ENCODE measurements around the gene DDX10.
A peak's percentile ranks its signal among the peaks of the same experiment; 100 is the strongest.

The DDX10 gene

DNA sequence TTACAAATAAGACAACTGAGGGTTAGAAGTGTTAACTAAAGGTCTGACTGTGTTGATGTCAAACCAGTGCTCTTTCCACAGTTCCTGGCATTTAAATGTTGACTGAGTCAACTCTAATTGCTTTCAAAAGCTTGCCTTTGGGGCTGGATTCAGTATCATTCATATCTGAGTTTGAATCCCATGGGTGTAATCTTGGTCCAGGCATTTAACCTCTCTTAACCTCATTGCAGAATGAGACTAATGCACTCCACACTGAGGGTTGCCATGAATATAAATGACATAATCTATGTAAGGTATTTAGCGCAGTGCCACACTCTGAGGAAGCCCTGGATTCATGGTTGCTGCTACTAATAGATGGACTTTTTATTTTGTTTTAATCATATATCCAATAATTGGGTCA, 274.3 kb downstream of the DDX10 start:
- DNase-seq (ENCODE audit: low read depth) = no peak

DNA sequence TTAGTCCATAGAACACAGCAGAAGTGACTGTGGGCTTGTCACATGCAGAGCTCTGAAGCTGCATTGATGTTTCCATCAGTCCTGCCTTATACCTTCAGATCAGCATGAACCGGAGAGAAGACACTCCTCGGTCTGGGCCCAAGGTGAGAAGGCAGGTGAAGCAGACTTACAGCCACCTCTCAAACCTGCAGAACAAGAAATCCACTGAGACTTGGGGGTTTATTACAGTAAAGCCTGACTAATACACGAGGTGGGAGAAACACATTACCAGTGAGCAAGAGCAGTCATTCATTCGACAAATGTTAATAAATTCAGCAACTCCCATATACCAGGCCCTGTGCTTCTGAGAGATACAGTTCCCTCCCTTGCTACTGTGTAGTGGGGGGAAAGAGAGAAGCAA, 279.0 kb downstream of the DDX10 start:
- DNase-seq (ENCODE audit: low read depth) = no peak

DNA sequence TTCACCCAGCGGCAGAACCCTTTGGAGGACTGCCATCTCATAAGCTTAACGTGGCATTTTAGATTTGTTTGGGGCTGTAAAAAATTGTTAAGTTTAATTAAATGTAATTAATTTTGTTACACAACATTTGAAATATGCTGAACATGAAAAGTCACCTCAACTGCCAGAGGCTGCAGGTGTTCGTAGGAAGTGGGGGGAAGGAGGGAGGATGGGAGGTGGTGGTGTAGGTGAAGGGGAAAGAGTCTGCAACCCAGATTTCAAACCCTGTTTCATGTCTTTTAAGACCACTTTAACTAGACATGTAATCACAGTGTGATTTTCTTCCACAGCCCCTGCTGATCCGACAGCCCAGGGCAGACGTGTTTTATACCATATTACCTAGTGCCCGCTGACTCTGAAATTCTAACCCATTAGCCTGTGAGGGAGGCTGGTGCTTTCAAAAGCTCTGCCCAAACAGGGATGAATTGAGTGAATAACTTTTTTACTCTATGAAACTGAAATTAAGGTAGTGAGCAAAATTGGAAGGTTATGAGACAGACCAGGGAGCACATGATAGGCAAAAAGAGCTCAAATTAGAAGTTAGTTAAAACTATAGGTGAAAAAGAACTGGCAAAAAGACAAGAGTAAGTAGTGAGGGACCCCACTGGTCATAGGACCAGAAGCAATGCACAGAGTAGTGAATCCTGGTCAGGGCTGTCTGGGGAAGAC, 279.8 kb downstream of the DDX10 start:
- no peak for DNase-seq (ENCODE audit: low read depth)

DNA sequence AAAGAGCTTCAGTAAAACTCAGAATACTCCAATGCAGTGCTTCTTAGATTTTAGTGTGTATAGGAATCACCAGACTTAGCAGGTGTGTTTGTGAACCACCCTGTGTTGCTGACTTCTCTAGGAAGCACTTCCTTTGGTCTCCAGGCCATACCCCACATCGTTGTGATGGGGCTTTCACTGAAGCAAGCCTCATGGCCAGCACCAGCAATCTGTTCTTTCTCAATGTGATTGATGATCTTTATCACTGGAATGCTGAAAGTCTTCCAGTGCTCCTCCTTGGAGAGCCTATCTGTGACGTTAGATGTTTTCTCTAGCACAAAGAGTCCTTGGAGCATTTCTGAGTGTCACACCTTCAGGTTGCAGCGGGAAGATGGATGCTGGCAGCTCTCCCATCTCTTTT, 280.5 kb downstream of the DDX10 start:
- no peak for DNase-seq (ENCODE audit: low read depth)

- DNase-seq (ENCODE audit: low read depth) = peak; percentile 91
Measured at GRCh38 chr11:108947654-108948570, 283.0 kb downstream of the DDX10 start.

DNA sequence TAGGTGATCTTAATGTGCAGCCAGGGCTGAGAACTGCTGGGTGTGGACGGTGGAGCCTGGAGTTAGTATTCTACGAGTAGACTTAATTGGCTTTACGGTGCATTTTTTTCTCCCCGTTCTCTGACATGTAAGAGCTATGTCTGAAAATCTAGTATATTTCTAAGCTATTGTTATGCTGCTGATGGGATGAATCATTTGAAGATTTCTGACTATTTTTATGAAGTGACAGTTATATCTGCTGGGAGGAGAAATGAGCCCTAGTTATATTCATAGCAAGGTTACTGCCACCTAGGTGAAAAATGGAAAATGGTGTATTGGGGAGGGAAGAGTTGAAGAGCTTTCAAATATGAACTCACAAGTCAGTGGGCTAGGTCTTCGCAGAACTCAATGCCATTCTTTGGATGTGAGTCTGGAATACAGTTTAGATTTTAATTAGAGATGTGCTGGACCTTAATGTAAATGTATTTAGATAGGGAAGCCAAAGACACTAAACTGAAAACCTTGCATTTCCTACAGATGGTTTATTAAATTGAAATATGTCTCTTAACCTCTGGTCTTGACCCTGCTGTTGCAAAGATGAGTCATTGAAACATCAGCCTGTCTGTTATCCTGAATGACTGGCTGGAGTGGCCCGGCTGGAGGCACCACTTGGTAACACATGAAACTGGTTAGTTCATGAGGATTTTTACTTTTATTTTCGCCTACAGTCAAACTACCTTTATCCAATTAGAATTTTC, 293.7 kb downstream of the DDX10 start:
- peak; percentile 89 for DNase-seq (ENCODE audit: low read depth)

DNA sequence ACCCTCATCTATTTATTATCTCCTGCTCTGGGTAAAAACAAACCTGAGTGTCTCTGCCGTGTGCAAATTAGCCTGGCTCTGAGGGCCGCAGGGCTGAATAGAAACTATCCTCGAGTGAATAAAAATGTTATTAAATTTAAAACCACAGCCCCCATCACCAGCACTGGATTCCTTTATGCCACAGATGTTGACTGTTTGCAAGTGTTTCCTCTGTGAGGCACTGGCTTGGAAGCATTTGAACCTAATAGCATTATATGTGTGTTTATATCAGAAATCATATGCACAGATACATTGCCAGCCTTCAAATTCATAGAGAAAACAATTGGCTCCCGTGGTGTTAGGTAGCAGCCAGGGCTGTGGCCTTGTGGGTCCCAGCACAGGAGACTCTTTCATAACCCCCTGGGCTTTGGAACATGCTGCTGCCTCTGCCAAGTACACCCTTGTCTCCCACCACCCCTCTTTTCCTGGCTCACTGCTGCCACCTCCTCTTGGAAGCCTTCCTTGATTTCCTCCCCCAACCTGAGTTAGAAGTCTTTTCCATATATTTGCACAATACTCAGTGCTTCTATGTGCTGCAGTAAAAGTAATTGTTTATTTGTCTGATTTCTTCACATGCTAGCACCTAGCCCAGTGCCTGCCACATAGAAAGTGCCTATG, 294.4 kb downstream of the DDX10 start:
- no peak for DNase-seq (ENCODE audit: low read depth)

GRCh38 chr11:108959874-108960273, 295.0 kb downstream of the DDX10 start:
- DNase-seq (ENCODE audit: low read depth) = no peak

DNA sequence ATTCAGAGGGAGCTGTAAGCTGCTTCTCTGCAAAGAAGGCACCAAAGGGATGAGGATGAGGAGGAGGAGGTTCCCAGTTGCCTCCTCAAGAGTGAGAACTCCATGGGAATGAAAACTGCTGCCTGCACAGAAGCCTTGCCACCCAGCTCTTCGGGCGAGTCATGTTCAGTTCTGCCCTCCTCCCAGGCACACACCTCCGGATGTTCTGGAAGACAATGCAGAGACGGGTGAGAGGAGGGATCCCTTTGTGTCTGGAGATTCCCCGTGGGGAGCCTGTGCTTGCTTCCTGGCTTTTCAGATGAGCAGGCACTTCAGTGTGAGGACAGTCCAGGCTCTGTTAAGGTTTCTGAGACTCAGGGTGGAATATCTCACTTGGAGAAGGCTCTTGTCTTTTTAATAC, 295.6 kb downstream of the DDX10 start:
- no peak for DNase-seq (ENCODE audit: low read depth)

DNA sequence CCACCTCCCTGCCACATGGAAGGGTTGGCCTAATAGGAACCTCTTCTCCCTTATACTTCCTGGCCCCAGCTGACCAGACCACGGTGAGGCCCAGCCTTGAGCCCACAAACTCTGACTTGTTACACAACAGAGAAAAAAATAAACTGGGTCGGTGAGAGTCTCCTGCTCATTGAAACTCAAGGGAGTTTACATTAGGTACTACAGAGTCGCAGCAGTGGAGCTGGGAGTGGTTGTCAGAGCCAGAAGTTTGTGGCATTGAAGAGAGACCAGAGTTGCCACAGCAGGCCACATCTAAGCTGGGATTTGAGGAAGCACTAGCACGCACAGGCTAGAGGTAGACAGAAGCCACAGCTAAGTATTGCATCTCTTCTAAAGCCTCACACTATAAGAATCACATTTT, 296.2 kb downstream of the DDX10 start:
- DNase-seq (ENCODE audit: low read depth) = peak; percentile 48

DNA sequence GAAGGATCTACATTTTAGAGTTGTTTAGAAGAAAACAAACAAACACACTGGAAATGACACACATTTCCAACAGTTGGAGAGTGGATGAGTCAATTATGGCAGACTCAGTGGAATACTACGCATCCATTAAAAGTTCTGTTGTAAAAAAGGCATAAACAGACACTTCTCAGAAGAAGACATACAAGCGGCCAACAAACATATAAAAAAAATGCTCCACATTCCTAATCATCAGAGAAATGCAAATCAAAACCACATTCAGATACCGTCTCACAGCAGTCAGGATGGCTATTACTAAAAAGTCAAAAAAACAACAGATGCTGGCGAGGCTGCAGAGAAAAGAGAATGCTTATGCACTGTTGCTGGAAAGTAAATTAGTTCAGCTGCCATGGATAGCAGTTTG, 298.2 kb downstream of the DDX10 start:
- no peak for DNase-seq (ENCODE audit: low read depth)

DNA sequence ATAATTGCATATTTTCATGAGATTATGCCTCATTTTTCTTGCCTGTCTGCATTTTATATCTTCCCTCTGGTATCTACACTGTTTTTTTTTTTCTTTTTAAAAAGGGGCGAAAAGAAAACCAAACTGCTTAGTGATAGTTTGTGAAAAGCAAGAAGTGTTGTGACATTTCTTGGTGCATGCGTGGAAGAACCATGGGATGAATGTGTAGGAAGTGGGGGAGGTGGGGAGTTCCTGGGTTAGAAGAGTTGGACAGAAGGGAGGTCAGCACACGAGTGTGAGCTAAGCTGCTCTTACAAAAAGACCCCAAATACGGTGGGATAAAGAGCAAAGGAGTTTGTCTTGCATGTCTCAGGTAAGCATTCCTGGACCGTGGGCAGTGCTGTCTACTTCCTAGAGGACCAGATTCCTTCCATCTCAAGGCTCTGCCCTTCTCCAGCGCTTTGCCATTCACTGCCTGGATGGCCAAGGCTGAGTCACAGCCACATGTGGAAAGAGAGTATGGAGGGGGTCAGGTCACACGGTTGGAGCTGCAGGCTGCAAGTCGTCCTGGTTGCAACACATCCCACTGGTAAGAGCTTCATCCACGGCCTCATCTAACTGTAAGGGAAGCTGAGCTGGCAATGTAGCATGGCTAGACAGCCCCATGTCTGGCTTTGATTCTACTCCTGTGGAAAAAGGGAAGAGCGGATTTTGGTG, 300.6 kb downstream of the DDX10 start:
- peak; percentile 87 for DNase-seq (ENCODE audit: low read depth)

GRCh38 chr11:108966206-108966605, 301.3 kb downstream of the DDX10 start:
- DNase-seq (ENCODE audit: low read depth) = no peak

DNA sequence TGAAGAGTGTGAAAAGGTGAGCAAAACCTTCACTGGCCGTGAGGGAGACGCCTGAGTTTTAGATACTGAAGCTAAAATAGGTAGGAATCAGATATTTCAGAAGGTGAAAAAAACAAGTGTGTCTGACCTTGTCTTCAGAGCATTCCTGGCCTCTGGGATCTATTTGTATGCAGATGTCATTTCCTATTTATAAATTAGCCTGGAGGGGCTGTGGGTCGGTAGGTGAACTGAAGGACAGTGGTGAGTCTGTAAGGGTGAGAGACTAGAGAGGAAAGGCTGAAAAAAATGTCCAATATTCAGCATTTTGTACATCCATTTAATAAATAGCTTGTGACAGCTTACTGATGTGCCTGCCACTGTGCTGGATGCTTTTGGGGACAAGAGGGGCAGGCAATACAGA, 302.1 kb downstream of the DDX10 start:
- DNase-seq (ENCODE audit: low read depth) = no peak

GRCh38 chr11:108967571-108967970, 302.7 kb downstream of the DDX10 start:
- DNase-seq (ENCODE audit: low read depth) = no peak

DNA sequence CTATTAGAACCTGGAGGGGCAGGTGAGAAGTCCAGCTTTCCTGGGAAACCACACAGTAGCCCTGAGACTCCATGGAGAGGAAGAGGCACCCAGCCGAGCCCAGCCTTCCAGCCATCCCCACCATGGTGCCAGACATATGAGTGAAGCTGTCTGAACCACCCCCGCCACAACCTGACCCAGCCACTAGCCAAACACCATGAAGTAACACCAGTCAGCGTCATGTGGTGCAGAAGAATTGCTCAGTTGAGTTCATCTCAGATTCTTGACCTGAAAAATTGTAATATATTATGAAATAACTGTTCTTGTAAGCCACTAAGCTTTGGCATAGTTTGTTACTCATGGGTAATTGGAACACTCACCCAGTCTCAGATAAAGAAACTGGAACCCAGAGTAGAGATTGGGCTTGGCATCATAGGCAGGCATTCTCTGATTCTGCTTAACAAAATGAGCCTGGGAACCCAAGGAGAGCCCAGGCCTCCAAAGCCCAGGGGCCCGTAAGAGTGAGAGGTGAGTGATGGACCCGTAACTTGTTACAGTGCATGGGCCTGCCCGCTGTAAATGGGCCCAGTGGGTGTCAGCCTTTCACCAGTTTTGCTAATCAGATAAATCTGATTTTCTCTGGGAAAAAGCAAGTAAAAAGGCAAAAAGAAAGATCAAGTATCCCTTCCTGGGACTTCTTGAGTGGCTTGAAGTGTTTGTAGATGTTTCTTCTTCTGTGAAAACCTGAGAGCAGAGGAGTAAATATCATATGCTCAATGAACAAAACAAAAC, 305.5 kb downstream of the DDX10 start:
- DNase-seq (ENCODE audit: low read depth) = peak; percentile 72

DNA sequence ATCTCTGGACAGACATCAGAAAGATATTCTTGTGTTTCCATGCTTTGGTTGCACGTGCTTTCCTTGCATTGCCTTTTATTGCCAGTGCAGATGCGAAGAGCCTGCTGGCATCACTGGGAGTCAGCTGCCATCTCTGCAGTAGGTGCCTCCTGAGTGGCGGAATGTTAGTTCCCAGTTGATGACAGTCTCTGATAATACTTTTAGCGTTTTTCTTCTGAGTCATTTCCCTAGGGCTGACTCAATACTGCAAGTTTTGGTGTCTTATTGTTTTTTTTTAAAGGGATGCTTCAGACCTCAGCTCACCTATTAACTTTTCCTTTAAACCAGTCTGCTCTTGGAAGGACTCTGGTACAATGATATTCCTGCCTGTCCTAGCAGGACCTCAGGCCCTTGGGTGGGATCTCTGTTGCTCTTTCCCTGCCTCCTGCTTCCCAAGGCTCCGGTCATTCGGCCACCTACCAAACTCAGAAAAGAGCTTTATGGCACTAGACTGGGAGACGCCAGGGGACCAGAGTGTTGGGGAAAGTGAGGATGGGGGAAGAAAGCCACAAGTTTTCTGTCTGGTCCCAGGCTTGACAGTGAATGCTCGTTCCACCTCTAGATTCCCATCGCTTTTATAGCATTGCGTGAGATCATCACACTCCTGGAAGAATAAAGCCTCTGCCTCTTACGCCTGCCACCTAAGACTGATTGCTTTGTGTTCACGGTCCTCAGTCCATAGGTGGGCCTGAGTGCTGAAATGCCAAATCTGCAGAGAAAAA, 308.7 kb downstream of the DDX10 start:
- peak; percentile 75 for DNase-seq (ENCODE audit: low read depth)

DNA sequence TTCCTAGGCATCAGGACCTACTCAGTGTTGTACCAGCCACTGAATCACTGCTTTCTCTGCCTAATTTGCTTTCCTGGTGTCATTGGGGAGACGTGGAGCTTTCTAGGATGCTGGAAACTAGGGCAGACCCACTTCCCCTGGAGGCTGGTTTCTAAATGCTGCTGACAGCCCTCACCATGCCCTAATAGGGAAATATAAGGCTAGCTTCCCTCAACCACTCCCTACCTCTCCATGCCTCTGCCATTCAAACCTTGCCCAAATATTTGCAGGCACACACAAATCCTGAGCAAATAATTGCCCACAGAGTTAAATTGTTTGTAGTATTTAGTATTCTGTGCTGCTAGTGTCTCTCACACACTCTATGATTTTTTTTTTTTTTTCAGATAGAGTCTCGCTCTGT, 310.2 kb downstream of the DDX10 start:
- no peak for DNase-seq (ENCODE audit: low read depth)

- DNase-seq (ENCODE audit: low read depth) = no peak
Measured at GRCh38 chr11:108975641-108976071, 310.8 kb downstream of the DDX10 start.
